GM12878 (cell line): ENCODE data around the gene ACKR1. TPM values are rescaled to one million over a fixed set of nuclear protein-coding genes. Genes with fewer than 3 reads are reported as not detected.

Source experiments
- ATAC-seq: fragments of 200-7000 bp; cut with Tn5 transposase; 3 replicates; pipeline ENCODE4 v1.9.1; 2020; ENCODE audit warnings: mild to moderate bottlenecking, moderate library complexity
- BruUV-seq: library from RNA; stranded (reverse); fragments of 400-500 nt; replicated peaks from 2 replicates; lab custom pipeline; 2021; lab: Mats Ljungman, UMichigan
- CTCF ChIA-PET: fragments of 300-600 bp; sonication (Branson Sonifier 250); formaldehyde crosslinking; extraction: SDS; loops from one replicate; lab custom pipeline; 2021; ENCODE audit warnings: inconsistent platforms; lab: Yijun Ruan, JAX
- POLR2A ChIA-PET: fragments of 350-600 bp; formaldehyde crosslinking; extraction: SDS; loops from one replicate; lab custom pipeline; 2021; ENCODE audit warnings: inconsistent platforms; lab: Charles Lee
- RAD21 ChIA-PET: fragments of 300-600 bp; sonication (Branson Sonifier 250); formaldehyde crosslinking; loops from one replicate; lab custom pipeline; 2023; ENCODE audit warnings: antibody characterized with exemption; ENCODE audit not compliant: unreplicated experiment; lab: Charles Lee
- SMC1A ChIA-PET: fragments of 300-600 bp; sonication (Branson Sonifier 250); formaldehyde crosslinking; loops from one replicate; lab custom pipeline; 2023; ENCODE audit not compliant: unreplicated experiment, uncharacterized antibody; lab: Charles Lee
- DNase-seq: peaks from one replicate; pipeline ENCODE4 v3.0.0-alpha.2; 2011; ENCODE audit warnings: low read depth, low spot score
- FAIRE-seq: peaks from 3 replicates; lab custom pipeline; 2011; peaks lifted over from hg19 to GRCh38; lab: Jason Lieb, UNC
- H2AFZ ChIP-seq: 2 replicates; pipeline ENCODE4 v1.6.0; 2011; ENCODE audit warnings: low read depth, low read length, control low read depth; ENCODE audit not compliant: control insufficient read depth
- H3K27ac ChIP-seq: 2 replicates; pipeline ENCODE4 v1.5.1; 2011; ENCODE audit warnings: control low read depth; ENCODE audit not compliant: control insufficient read depth, insufficient read depth
- H3K27me3 ChIP-seq, 2 experiments: replicated peaks in 1 of 2; 2 replicates each; pipeline versions ENCODE4 v1.6.0 to v1.6.1; 2011; ENCODE audit warnings: low read length in 1 of 2; ENCODE audit not compliant: control insufficient read depth in 2 of 2, insufficient read depth in 2 of 2
- H3K36me3 ChIP-seq, 2 experiments: 2 replicates each; pipeline ENCODE4 v1.5.1; 2011; ENCODE audit warnings: low read length in 1 of 2; ENCODE audit not compliant: control insufficient read depth in 2 of 2, insufficient read depth in 2 of 2
- H3K4me1 ChIP-seq: 2 replicates; pipeline ENCODE4 v1.6.1; 2011; ENCODE audit warnings: mild to moderate bottlenecking, low read length, moderate library complexity, mixed read lengths; ENCODE audit not compliant: control insufficient read depth, insufficient read depth
- H3K4me2 ChIP-seq: 2 replicates; pipeline ENCODE4 v1.6.0; 2011; ENCODE audit warnings: control low read depth; ENCODE audit not compliant: control insufficient read depth, insufficient read depth
- H3K4me3 ChIP-seq: fragments of 200-600 bp; sonication (generic); 2 replicates; pipeline ENCODE4 v1.5.1; 2016
- H3K79me2 ChIP-seq: 2 replicates; pipeline ENCODE4 v1.6.0; 2011; ENCODE audit warnings: low read length; ENCODE audit not compliant: control insufficient read depth, insufficient read depth
- H3K9ac ChIP-seq: 2 replicates; pipeline ENCODE4 v1.8.0; 2011; ENCODE audit warnings: low read length, control low read depth, mixed read lengths; ENCODE audit not compliant: control insufficient read depth, insufficient read depth
- H3K9me3 ChIP-seq: replicated peaks from 3 replicates; pipeline ENCODE4 v1.5.1; 2011; ENCODE audit warnings: mild to moderate bottlenecking, low read length; ENCODE audit not compliant: control insufficient read depth, insufficient read depth
- H4K20me1 ChIP-seq: 2 replicates; pipeline ENCODE4 v1.6.0; 2011; ENCODE audit not compliant: control insufficient read depth, insufficient read depth
- BMI1 ChIP-seq: fragments of 450-650 bp; IDR thresholded peaks from 2 replicates; pipeline ENCODE4 v1.6.1; 2016; ENCODE audit warnings: mild to moderate bottlenecking, moderate library complexity, borderline replicate concordance
- NKRF ChIP-seq: fragments of 450-650 bp; conservative IDR thresholded peaks from 2 replicates; pipeline ENCODE4 v1.6.1; 2017; ENCODE audit warnings: mild to moderate bottlenecking, moderate library complexity
- ZNF217 ChIP-seq: fragments of 450-650 bp; IDR thresholded peaks from 2 replicates; pipeline ENCODE4 v1.6.1; 2017; ENCODE audit warnings: antibody characterized with exemption, mild to moderate bottlenecking
- ZSCAN29 ChIP-seq: fragments of 450-650 bp; IDR thresholded peaks from 2 replicates; pipeline ENCODE4 v1.6.1; 2017; ENCODE audit warnings: mild to moderate bottlenecking, moderate library complexity
- WGBS: methylation state at CpG from one replicate; pipeline ENCODE4 v1.1.6; 2016; ENCODE audit warnings: low lambda C conversion rate; ENCODE audit not compliant: insufficient replicate concordance, insufficient coverage; ENCODE audit errors: missing lambda C conversion rate; 5-methylcytosine and 5-hydroxymethylcytosine counted together
- in situ Hi-C: fragments of 300-500 bp; cut with MboI; formaldehyde crosslinking; loops from 9 replicates; pipeline ENCODE4 v1.14.3; 2018; ENCODE audit warnings: mixed read lengths
- intact Hi-C: fragments of 100-400 bp; cut with micrococcal nuclease; formaldehyde crosslinking; loops from one replicate; pipeline ENCODE4 v1.14.2; 2022; ENCODE audit not compliant: unreplicated experiment
- polyA plus RNA-seq, 11 experiments: library from polyadenylated mRNA; depleted of rRNA in 4 of 11; unstranded in 6 of 11; stranded (reverse) in 5 of 11; fragments of >200 nt; fragmentation: Nextera tagmentation in 4 of 11; fragmentation: Illumina TruSeq in 1 of 11; extraction: Ambion mirVana in 4 of 11; extraction: Trizol in 1 of 11; gene quantifications; 1 replicate in 1 of 11; 2 replicates in 10 of 11; pipeline versions ENCODE4 v1.2.1 to v1.2.3, GENCODE V29; 2011 to 2016; ENCODE audit warnings: inconsistent platforms in 2 of 11, missing spikeins in 2 of 11, low read depth in 1 of 11
- total RNA-seq, 4 experiments: library from RNA; depleted of rRNA in 3 of 4; stranded (reverse); fragments of >200 nt in 3 of 4; fragmentation: Illumina TruSeq in 1 of 4; extraction: Trizol in 1 of 4; gene quantifications; 2 replicates each; pipeline versions ENCODE4 v1.2.1 to v1.2.3, GENCODE V29; 2013 to 2021
- TF ChIP-seq, protein P1 (sequence below): fragments of 150-350 bp; IDR thresholded peaks from 2 replicates; pipeline ENCODE4 v1.6.1; 2016; ENCODE audit warnings: low read depth, low read length
- TF ChIP-seq, protein P2 (sequence below): fragments of 450-650 bp; formaldehyde crosslinking; IDR thresholded peaks from 2 replicates; pipeline ENCODE4 v1.4.0; 2022; ENCODE audit warnings: mild to moderate bottlenecking, moderate library complexity

ACKR1 gene
- total and polyA plus RNA-seq, 10 of the 15 experiments (the other 5 are each of a cell fraction or from before 2014, with no cell fraction given), result 0.06 to 1.8 (median 0.38) TPM; not detected in 1

DNA sequence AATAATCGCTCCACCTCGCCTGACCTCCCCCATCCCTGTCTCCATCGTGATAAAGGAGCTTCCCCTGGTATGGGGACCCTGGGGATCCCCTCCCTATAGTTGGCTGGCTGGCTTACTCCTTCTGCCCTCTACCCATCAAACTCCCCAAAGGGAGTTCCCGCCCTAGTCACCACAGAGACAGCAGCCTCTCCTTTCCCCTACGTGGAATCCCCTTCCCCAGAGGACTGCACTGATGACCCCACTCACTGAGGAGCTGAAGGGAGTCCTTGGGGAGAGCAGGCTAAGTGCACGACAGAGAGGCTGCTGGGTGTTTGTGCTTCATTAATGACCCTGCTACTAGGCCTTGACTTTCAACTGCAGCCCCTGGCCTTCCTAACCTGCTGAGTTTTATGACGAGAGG lies 31.4 kb upstream of the ACKR1 start:
- Histone ChIP-seq H3K9me3 (no peaks in the 10 kb centered on the region), H4K20me1 (no peaks in the 10 kb centered on the region), H3K4me1 (no peaks in the 10 kb centered on the region), H3K27me3 (peaks cover 1 to 10% of the 10 kb centered on the region in 2 experiments), H3K27ac (no peak overlapping the region), H3K79me2 (no peaks in the 10 kb centered on the region), H2AFZ (no peak overlapping the region), H3K36me3 (no peaks in the 10 kb centered on the region), H3K9ac (no peak overlapping the region), H3K4me3 (no peak overlapping the region), H3K4me2 (no peak overlapping the region)
- RAD21 ChIA-PET, result no interaction called here
- SMC1A ChIA-PET, result no interaction called here
- no peak for FAIRE-seq
- TF ChIP-seq NKRF, result no peak
- in situ Hi-C loops, result no loop called here
- 13% methylated on average over 7 of the region's 7 CpGs for WGBS
- intact Hi-C loops, result no loop called here
- POLR2A ChIA-PET, result no interaction called here
- no peak for DNase-seq
- no peak; the same call in 2 of the 3 replicates for ATAC-seq
- CTCF ChIA-PET, result no interaction called here
- BruUV-seq, result no TSS peak

- Histone ChIP-seq H4K20me1 (no peaks in the 10 kb centered on the region), H3K27ac (no peak overlapping the region), H3K79me2 (no peaks in the 10 kb centered on the region), H2AFZ (no peak overlapping the region), H3K4me3 (no peak overlapping the region), H3K4me1 (no peaks in the 10 kb centered on the region), H3K9ac (no peak overlapping the region), H3K36me3 (no peaks in the 10 kb centered on the region), H3K27me3 (peaks cover 1 to 10% of the 10 kb centered on the region in 2 experiments), H3K4me2 (no peak overlapping the region), H3K9me3 (no peaks in the 10 kb centered on the region)
- ChIA-PET CTCF (interaction anchor here (1.3 to 2.8 kb wide), 3 partner anchors 32 to 38 kb away, joined by 3 to 7 read pairs (median 5); no protein-coding TSS in a partner anchor), POLR2A (no interaction called here), SMC1A (interaction anchor here (0.6 to 0.7 kb wide), 2 partner anchors 49 to 974 kb away, joined by 3 read pairs; no protein-coding TSS in a partner anchor), RAD21 (no interaction called here)
- in situ Hi-C loops, result no loop called here
- TF ChIP-seq BMI1 (no peak), ZNF217 (no peak), ZSCAN29 (no peak)
- TF ChIP-seq, protein P1, sequence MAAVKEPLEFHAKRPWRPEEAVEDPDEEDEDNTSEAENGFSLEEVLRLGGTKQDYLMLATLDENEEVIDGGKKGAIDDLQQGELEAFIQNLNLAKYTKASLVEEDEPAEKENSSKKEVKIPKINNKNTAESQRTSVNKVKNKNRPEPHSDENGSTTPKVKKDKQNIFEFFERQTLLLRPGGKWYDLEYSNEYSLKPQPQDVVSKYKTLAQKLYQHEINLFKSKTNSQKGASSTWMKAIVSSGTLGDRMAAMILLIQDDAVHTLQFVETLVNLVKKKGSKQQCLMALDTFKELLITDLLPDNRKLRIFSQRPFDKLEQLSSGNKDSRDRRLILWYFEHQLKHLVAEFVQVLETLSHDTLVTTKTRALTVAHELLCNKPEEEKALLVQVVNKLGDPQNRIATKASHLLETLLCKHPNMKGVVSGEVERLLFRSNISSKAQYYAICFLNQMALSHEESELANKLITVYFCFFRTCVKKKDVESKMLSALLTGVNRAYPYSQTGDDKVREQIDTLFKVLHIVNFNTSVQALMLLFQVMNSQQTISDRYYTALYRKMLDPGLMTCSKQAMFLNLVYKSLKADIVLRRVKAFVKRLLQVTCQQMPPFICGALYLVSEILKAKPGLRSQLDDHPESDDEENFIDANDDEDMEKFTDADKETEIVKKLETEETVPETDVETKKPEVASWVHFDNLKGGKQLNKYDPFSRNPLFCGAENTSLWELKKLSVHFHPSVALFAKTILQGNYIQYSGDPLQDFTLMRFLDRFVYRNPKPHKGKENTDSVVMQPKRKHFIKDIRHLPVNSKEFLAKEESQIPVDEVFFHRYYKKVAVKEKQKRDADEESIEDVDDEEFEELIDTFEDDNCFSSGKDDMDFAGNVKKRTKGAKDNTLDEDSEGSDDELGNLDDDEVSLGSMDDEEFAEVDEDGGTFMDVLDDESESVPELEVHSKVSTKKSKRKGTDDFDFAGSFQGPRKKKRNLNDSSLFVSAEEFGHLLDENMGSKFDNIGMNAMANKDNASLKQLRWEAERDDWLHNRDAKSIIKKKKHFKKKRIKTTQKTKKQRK, result no peak
- TF ChIP-seq, protein P2, sequence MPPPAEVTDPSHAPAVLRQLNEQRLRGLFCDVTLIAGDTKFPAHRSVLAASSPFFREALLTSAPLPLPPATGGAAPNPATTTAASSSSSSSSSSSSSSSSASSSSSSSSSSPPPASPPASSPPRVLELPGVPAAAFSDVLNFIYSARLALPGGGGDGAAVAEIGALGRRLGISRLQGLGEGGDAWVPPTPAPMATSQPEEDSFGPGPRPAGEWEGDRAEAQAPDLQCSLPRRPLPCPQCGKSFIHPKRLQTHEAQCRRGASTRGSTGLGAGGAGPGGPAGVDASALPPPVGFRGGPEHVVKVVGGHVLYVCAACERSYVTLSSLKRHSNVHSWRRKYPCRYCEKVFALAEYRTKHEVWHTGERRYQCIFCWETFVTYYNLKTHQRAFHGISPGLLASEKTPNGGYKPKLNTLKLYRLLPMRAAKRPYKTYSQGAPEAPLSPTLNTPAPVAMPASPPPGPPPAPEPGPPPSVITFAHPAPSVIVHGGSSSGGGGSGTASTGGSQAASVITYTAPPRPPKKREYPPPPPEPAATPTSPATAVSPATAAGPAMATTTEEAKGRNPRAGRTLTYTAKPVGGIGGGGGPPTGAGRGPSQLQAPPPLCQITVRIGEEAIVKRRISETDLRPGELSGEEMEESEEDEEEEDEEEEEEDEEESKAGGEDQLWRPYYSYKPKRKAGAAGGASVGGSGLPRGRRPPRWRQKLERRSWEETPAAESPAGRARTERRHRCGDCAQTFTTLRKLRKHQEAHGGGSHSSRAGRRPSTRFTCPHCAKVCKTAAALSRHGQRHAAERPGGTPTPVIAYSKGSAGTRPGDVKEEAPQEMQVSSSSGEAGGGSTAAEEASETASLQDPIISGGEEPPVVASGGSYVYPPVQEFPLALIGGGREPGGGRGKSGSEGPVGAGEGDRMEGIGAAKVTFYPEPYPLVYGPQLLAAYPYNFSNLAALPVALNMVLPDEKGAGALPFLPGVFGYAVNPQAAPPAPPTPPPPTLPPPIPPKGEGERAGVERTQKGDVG (CRISPR knock-in tag), result no peak
- FAIRE-seq, result no peak
- DNase-seq, result no peak
- intact Hi-C loops, result no loop called here
- 0% methylated on average over 2 of the region's 2 CpGs for WGBS
- no TSS peak for BruUV-seq
- ATAC-seq, result no peak
Measured at GRCh38 chr1:159175571-159175970, 29.1 kb upstream of the ACKR1 start.
